Panc1 (cell line): Measurements from ENCODE around the gene NCKIPSD.

Experiments
- CTCF ChIP-seq: fragments of 450-650 bp; IDR thresholded peaks from 2 replicates; pipeline ENCODE4 v1.5.1; 2017; ENCODE audit warnings: mild to moderate bottlenecking
- POLR2AphosphoS5 ChIP-seq: IDR thresholded peaks from 2 replicates; pipeline ENCODE4 v1.6.1; 2012; ENCODE audit warnings: mild to moderate bottlenecking, low read depth, low read length, moderate library complexity
- REST ChIP-seq, 2 experiments: IDR thresholded peaks; 2 replicates each; pipeline ENCODE4 v1.6.1; 2011 to 2012; ENCODE audit warnings: low read depth in 2 of 2, control low read depth in 1 of 2, low read length in 1 of 2, mild to moderate bottlenecking in 1 of 2, moderate library complexity in 1 of 2; ENCODE audit not compliant: insufficient read depth in 1 of 2
- SIN3A ChIP-seq: IDR thresholded peaks from 2 replicates; pipeline ENCODE4 v1.6.1; 2012; ENCODE audit warnings: low read depth, mild to moderate bottlenecking, low read length, moderate library complexity, borderline replicate concordance; ENCODE audit not compliant: insufficient read depth
- TCF7L2 ChIP-seq: IDR thresholded peaks from 2 replicates; pipeline ENCODE4 v1.6.1; 2011; ENCODE audit warnings: mild to moderate bottlenecking, low read depth, low read length, inconsistent platforms

- TF ChIP-seq CTCF (no peak), REST (IDR thresholded peaks at IDR 0.05; ENCODE audit: insufficient read depth in 1 of 2, low read depth in 2 of 2, low read length in 1 of 2) (no peak), POLR2AphosphoS5 (no peak), TCF7L2 (no peak), SIN3A (no peak)
Observed at GRCh38 chr3:48655606-48656005, 30.1 kb downstream of the NCKIPSD start.
